ENCODE measurements around the gene MYLK.

Gene MYLK

DNA sequence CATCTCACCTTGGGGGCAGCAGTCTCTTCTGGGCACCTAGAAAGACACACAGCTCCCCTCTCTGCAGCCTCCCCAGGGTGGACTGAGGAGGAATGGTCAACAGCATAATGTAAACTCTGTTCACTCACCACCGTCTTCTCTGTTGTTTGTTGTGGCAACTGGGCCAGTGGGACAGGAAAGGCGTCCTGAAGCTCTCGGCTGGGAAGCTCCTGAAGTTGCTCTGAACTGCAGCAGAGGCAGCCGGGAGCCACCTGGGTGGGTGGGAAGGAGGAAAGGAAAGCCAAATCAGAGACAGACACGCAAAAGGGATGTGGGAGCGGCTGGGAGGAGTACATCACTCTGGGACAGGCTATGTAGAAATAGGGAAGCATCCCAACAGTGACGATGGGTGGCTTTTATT lies 52.7 kb downstream of the MYLK start:
- no peak for DNase-seq (ENCODE audit: low read depth in 2 of 2)

DNA sequence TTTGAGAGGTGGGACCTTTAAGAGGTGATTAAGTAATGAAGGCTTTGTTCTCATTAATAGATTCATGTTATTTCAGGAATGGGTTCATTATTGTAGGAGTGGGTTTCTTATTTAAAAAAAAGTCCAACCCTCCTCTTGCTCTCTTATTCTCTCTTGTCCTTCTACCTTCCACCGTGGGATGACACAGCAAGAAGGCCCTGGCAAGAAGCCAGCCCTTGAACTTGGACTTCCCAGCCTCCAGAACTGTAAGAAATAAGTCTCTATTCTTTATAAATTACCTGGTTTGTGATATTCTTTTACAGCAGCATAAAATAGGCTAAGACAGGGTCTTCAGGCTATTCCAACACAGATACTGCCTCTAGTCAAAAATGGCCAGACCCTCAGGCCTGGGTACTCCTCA lies 62.2 kb downstream of the MYLK start:
- DNase-seq (ENCODE audit: low read depth in 2 of 2): no peak

DNA sequence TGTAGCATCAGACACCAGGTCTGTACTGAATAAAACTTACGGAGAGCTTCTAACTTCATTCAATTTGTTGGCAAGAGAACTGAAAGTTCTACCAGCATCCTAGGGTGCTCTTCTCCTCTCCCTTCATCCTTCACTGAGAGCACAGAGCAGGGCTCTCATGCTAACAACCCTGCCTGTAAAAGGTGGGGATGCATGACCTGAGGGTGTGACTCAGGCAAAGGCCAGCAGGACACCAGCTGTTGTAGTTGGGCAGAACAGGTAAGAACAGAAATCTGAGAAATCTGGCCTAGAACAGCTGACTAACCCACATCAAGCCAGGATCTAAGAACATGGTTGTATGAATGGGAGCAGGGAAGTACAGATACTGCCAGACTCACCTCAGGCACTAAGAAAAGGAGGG lies 64.2 kb downstream of the MYLK start:
- no peak for DNase-seq (ENCODE audit: low read depth in 2 of 2)

DNA sequence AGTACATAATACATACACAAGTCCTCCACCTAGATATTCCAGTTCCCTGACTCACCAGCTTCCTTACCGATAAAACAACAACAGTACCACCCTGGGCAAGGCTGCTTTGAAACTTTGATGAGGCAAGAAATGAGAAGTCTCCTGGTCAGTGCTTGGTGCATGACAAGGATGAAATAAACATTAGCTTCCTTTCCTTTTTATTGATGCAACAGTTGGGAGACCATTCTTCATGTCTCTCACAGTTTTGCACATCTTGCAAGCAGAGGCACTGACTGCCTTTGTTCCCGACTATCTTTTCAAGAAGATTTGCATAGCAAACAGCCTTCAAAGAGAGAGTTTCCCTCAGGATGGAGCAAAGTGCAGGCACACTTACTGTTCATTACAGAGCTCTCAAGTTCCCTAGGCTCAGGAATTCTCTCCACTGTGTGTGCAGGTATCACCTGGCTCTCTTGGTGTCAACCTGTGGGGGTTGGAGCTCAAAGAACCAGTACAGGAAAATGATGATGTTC lies 65.2 kb downstream of the MYLK start:
- DNase-seq (ENCODE audit: low read depth in 2 of 2): no peak

DNA sequence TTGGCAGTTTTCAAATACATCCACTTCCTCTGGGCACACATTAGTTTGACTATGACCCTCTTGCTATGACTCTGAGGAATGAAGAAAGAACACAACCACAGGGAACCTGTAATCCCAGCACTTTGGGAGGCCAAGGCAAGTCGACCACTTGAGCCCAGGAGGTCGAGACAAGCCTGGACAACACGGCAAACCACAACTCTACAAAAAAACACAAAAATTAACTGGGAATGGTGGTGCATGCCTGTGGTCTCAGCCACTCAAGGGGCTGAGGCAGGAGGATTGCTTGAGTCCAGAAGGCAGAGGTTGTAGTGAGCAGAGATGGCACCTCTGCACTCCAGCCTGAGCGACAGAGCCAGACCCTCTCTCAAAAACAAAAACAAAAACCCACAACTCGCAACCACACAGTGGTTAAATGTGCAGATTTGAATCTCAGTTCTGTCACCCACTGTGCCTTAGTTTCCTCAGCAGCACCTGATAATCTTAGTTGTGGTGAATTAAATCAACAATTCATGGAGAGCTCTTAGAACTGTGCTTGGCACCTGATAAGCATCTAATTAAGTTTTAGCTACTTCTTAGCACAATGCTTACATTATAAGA lies 65.7 kb downstream of the MYLK start:
- DNase-seq (ENCODE audit: low read depth in 2 of 2): no peak

DNA sequence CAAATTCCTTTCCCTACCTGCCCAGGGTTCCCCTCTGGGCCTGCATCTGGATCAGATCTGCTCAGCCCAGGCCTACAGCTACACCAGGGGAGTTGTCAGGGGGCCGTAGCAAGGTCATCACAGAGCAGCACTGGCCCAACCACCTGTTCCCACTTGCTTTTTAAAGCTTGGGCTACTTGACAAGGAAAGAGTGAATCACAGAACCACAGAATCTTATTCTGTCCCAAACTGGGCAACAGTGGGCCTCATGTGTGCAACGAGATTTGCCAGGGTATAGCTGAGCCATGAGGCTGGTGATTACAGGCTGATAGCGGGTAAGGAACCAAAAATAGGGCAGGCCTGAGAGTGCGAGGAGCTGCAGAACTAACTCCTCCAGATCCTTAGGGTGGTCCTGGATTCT lies 66.7 kb downstream of the MYLK start:
- no peak for DNase-seq (ENCODE audit: low read depth in 2 of 2)

DNA sequence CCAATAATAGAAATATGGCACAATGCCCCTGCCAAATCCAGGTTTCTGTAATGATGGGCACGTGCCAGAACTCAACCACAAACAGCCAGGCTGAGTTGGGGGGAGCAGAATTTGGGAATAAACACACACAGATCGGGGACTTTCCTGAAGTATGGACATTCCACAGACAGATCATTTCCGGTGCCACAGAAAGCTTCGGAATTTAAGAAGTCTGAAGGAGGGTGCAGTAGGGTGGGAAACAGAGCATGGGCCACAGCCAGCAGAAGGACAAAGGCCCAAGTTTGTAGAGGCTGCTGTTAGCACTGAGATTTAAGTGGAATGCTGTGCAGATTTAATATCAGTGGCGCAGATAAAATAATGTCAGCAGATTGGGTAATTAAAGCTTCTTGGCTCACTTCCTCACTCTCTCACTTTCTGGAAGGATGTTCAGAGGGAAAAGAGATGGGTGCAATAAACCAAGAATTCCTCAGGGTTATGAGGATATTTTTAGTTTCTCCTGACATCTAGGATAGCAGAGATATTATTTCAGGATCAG lies 67.4 kb downstream of the MYLK start:
- DNase-seq (ENCODE audit: low read depth in 2 of 2): no peak

DNA sequence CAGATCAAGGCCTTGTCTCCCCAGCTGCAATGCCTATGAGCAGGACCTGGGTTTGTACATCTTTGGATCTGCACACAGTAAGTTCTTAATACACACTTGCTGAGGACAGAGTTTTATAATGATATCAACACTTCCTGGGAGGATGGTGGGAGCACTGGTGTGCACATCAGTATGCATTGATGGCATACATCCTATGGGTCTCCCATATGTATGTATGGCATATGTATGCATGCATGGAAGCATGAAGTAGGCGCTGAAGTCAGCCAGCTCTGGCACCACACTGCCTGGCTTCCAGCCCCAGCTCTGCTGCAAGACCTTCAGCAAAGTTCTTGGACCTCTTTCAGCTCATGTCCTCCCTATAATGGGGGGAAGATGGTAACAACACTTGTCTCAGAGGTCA lies 68.2 kb downstream of the MYLK start:
- no peak for DNase-seq (ENCODE audit: low read depth in 2 of 2)

DNA sequence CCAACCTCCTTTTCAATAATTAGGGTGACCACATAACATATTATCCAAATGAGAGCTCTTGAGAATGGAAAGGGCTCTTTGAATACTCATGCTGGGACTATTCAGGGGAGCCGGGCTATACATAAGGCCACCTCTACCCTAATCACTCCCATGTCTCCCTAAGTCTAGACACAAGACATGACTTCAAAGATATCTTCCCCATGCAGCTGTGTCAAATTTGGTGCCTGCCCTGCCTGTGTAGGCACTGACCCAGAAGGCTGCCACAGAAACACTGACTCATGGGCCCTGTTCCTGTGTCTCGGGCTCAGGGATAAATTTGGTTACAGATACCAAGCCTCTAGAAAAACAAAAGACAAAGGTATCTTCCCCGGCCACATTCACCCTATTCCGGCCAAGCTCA lies 70.3 kb downstream of the MYLK start:
- no peak for DNase-seq (ENCODE audit: low read depth in 2 of 2)

DNA sequence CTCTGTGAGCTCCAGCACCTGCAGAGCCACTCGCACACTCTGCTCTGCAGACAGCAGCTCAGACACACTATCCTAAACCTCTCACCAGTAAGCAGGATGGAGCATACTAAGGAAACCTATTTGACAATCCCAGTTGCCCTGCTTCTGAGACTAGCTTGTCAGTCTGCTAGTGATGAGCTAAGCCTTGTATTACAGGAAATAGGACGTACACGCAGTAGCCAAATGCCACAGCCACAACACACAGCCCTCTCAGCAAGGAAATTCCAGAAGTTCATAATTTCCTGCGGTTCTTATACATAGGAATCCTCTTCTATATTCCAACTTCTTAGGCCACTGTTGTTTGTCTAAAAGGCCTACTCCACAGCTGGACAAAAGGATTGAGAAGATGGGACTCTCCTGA lies 74.5 kb downstream of the MYLK start:
- no peak for DNase-seq (ENCODE audit: low read depth in 2 of 2)

DNA sequence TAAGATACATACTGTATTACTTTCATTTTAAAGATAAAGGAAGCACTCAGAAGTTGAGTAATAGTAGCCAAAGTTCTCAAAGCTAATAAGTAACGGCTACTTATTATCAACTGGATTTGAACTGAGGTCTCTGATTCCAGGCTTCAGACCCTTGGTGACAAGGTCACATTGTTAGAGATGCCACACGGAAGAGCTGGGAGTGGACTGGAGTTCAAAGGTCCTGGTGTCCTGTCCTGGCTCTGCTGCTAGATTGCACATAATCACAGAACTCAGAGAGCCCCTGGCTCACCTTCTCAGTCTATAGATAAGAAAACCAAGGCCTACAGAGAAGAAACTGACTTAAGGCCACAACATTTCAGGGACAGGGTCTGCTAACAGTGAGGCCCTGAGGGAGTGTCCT lies 75.3 kb downstream of the MYLK start:
- DNase-seq (ENCODE audit: low read depth in 2 of 2): no peak

DNA sequence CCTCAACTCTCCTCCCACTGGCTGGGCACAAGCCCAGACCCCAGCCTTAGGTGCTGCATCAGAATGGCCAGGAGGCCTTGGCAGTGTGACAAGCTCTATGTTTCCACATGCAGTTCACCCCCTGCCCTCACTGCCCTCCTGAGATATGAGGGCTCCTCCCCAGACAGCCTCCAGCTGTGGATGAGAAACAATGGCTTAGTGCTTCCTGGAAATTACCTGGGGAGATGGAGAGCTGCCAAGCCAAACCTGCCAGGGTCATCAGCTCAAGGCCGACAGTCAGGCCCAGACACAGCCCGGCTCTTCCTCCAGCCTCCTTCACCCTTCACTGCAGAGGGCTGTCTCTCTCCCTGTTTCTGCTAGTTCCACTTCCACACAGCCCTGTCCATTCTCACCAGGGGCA lies 76.3 kb downstream of the MYLK start:
- DNase-seq (ENCODE audit: low read depth in 2 of 2): no peak

DNA sequence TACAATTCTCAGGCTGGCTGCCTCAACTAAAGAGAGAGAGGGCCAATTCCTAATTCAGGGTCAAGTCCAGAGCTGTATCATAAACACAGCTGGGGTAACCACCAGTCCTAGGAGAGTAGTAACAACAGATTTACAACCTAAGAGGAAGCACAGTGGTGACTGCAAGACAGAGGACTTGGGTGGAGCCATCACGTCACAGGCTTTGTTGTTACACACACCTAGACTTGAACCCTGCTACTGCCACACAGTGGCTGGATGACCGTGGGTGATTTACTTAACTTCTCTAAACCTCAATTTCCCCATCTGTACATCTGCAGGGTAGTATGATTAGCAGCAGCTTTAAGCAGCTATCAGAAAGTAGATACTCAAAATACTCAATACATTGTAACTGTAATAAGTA lies 78.6 kb downstream of the MYLK start:
- DNase-seq (ENCODE audit: low read depth in 2 of 2): no peak

DNA sequence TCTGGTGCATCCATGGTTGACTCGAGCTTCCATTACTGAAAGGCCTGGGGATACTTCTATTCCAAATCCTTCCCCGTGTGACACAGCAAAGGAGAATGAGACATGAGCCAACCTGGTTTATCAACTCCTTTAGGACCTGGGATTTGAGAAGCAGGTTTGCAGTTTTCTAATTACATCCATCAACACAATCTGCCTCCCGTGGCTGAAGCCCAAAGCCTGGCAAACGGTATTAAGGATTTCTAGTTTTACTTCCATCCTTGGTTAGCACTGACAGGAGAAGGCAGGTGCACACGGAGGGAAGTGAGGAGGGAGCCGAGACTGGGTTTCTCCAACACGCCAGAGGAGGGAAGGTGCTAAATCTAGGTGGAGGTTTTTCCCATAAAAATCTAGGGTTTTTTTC lies 79.0 kb downstream of the MYLK start:
- DNase-seq (ENCODE audit: low read depth in 2 of 2): no peak

DNA sequence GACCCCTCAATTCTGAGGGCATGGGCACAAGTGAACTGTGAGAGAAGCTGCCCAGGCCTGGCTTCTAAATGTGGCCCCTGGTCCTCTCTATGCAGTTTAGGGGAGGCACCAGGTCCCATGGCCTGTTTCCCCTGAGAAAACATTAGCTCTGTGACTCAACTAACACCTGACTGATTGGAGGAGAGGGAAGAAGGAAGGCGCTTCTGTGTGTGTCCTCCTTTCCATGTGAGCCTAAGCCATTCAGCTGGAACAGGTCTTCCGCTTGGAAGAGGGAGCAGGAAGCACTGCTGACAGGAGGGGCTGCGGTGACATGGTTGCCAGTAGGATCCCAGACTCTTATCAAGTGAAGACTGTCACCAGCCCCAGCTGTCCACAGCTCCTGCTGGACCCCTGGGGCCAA lies 79.5 kb downstream of the MYLK start:
- no peak for DNase-seq (ENCODE audit: low read depth in 2 of 2)

DNA sequence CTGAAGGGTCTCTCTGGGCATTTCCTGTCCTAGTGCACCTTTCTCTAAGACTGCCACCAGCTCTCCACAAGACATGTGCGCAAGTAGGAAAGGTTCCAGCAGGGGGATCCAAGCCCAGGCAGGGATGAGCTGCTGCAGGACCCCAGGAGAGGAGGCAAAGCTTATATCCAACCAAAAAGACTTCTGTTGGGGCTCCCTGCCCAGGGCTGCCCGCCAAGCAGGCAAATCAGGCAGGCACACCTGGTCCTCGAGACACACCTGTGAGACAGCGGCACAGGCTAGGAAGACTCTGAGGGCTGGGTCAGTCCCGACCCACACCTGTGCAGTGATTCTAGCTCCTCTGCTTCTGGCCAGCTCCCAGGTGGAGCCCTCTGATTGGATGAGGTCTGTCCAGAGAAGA lies 80.6 kb downstream of the MYLK start:
- no peak for DNase-seq (ENCODE audit: low read depth in 2 of 2)

DNA sequence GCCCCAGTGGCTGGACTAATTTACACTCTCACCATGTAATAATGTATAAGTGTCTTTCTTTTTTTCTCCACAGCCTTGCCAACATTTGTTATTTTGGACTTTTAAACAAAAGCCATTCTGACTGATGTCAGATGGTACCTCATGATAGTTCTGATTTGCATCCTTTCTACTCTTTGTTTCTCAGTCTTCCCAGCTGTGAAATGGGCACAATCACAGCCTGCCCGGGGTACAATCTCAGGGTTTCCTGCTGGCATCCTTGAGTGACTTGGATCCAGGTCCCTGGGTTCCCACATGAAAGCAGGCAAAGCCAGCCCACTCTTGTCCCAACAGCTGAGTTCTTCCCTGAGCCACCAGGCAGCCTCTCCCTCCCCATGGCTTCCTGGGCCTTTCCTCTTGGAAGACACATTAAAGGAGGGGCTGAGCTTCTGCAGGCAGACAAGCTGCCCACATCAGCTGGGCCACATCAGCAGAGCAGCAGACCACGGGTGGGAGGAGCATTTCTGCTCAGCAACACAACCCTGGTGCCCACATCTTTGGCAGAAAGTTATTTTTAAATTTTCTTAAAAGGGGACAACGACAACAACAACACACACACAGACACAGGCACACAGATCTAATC lies 82.0 kb downstream of the MYLK start:
- DNase-seq (ENCODE audit: low read depth in 2 of 2): no peak

DNA sequence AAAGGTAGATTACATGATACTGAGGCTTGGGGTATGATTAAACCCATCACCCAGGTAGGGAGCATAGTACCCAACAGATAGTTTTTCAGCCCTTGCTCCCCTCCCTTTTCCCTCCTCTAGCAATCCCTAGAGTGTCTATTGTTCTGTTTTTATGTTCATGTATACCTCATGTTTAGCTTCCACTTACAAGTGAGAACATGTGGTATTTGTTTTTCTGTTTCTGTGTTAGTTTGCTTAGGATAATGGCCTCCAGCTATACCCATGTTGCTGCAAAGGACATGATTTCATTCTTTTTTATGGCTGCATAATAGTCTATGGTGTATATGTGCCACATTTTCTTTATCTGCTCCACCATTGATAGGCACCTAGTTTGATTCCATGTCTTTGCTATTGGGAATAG lies 82.7 kb downstream of the MYLK start:
- DNase-seq (ENCODE audit: low read depth in 2 of 2): no peak

DNA sequence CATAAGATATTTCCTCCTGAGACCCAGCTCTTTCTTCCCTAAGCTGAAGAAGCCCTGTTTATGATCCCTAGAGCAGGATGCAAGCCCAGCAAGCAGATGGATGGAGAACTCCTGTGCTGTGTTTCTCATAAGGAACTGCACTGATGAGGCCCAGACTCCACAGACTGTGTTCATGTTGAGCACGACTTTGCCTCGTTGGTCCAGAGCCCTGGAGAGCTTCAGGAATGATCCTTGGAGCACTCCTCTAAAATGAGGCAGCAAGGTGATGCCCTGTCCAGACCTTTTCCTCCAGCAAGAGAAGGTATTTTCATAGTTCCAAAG lies 83.8 kb downstream of the MYLK start:
- DNase-seq (ENCODE audit: low read depth in 2 of 2): no peak

DNA sequence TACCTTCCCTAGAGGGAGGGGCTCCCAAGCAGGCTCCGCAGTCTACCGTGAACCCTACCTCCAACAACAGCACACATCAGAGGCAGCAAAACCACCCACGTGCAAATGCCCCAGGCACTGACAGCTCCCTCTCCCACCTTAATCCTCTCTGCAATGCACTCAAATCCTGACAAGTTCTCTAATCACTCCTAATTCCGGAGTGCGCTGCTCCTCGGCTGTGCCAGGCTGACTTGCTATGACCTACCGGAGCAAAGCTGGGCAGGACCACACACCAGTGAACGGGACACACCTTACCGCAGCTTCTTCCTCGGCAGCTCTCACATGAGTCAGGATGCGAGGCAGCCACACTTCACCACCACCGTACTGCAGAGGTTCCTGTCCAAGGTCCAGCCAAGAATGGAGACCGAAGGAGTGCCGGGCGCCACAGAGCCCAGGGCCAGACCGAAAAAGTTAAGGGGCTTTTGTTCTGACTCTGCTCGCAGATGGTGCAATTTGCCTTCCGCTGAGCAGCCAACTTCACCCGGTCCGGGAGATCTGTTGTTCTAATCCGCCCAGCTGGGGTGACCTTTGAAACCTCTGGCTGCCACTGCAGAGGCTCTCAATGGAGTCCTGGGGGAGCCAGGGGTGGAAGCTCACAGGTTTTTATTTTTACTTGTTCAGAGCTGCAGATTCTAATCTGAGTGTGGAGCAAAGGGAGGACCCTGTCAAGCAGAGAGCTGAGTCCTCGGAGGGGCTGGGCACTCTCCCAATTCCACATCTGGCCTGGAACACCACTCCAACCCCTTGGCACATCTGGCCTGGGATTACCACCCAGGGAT lies 84.4 kb downstream of the MYLK start:
- no peak for DNase-seq (ENCODE audit: low read depth in 2 of 2)

DNA sequence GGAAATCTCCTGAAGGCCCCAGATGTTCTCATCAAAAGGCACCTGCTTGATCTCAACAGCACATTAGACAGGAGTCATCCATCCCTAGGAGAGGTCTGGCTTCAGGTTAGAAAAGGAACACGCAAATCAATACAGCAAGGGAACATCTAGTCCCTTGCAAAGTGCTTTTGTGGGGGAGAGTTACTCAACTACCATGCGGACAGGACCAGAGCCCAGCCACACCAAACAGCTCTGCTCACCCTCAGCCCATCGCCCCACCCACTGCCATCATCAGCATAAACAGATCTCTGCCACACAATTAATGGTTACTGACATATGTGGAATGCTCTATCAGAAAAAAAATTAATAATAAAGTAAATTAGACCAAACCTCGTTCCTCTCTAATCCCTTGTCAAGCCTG lies 85.6 kb downstream of the MYLK start:
- DNase-seq (ENCODE audit: low read depth in 2 of 2): no peak

DNA sequence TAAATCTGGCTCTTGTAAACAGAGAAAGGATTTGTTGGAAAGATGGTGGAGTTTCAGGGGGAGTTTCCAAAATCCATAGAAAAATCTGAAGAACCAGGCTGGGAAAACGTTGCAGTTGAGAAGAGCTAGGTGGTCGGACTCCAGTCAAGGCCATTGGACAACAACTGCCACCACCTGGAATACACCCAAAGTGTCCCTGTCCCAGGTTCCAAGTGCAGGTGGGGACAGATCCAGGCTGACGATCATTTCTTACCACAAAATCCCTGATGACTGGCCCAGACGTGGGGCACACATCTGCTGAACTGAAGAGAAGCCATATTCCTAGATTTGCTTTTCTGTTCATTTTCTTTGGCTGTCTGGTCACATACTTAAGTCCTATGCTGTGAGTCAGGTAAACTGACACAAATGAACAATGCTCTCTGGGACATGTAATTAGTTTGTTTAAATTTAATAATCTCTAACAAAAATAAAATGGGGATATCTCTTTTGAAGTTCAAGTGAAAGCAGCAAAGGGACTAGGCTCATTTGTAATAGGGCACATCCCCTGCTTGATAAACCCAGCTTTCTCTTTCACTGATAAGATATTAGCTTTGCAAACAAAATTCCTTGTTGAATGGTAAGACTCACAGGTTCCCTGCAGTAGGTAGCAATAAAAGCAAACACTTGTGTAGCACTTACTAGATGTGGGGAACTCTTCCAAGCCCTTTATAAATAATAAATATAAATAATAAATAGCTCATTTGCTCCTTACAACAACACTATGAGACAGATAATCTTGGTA lies 88.5 kb downstream of the MYLK start:
- no peak for DNase-seq (ENCODE audit: low read depth in 2 of 2)

Data from stimulated activated CD8-positive, alpha-beta memory T cell treated with anti-CD3 and anti-CD28 coated beads, Interleukin-15, amount 100 ng/mL, for 4 hours (primary cell).